ENCODE measurements around the gene HMOX1. TPM values are rescaled to one million over a fixed set of nuclear protein-coding genes. Genes with fewer than 3 reads are reported as not detected.

Gene HMOX1, protein sequence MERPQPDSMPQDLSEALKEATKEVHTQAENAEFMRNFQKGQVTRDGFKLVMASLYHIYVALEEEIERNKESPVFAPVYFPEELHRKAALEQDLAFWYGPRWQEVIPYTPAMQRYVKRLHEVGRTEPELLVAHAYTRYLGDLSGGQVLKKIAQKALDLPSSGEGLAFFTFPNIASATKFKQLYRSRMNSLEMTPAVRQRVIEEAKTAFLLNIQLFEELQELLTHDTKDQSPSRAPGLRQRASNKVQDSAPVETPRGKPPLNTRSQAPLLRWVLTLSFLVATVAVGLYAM
- 27.1 TPM for total RNA-seq

DNA sequence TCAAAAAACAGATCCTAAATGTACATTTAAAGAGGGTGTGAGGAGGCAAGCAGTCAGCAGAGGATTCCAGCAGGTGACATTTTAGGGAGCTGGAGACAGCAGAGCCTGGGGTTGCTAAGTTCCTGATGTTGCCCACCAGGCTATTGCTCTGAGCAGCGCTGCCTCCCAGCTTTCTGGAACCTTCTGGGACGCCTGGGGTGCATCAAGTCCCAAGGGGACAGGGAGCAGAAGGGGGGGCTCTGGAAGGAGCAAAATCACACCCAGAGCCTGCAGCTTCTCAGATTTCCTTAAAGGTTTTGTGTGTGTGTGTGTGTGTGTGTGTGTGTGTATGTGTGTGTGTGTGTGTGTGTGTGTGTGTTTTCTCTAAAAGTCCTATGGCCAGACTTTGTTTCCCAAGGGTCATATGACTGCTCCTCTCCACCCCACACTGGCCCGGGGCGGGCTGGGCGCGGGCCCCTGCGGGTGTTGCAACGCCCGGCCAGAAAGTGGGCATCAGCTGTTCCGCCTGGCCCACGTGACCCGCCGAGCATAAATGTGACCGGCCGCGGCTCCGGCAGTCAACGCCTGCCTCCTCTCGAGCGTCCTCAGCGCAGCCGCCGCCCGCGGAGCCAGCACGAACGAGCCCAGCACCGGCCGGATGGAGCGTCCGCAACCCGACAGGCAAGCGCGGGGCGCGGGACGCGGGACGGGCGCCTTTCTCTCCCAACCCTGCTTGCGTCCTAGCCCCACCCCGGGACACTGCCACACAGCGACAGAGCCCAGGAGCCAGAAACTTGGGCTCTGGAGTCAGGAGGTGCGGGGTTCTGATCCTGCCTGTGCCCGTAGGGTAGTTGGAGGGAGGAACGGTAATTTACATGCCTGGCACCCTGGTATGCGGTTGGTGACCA is at the start of gene HMOX1:
HMOX1 (plus strand) TSS at position 560 of the 887 bp plus-strand sequence; CDS start at position 638, 78 bp downstream.
- peaks cover 0 to 5% of the 10 kb centered on the region in 2 donors for H3K36me3 ChIP-seq
- peaks cover 5 to 29% of the 10 kb centered on the region in 2 donors for H3K4me1 ChIP-seq
- peak within 1 kb of the TSS; percentile 66 to 72 for H3K4me3 ChIP-seq
- intact Hi-C loops (cut with DNase I), result loop anchor here (1.0 to 2.0 kb wide), 2 partner anchors 20 to 30 kb away; partner anchors contain the start of gene MCM5
- peak; percentile 84 to 96 for DNase-seq (ENCODE audit: low spot score in 2 of 2)
- no peaks in the 10 kb centered on the region for H3K27me3 ChIP-seq
- TF ChIP-seq, protein P1, sequence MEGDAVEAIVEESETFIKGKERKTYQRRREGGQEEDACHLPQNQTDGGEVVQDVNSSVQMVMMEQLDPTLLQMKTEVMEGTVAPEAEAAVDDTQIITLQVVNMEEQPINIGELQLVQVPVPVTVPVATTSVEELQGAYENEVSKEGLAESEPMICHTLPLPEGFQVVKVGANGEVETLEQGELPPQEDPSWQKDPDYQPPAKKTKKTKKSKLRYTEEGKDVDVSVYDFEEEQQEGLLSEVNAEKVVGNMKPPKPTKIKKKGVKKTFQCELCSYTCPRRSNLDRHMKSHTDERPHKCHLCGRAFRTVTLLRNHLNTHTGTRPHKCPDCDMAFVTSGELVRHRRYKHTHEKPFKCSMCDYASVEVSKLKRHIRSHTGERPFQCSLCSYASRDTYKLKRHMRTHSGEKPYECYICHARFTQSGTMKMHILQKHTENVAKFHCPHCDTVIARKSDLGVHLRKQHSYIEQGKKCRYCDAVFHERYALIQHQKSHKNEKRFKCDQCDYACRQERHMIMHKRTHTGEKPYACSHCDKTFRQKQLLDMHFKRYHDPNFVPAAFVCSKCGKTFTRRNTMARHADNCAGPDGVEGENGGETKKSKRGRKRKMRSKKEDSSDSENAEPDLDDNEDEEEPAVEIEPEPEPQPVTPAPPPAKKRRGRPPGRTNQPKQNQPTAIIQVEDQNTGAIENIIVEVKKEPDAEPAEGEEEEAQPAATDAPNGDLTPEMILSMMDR (IDR thresholded peaks at IDR 0.05), result peak in 2 of 3 experiments; percentile 24 to 54
- peak within 1 kb of the TSS; percentile 77 to 87 for H3K27ac ChIP-seq
- no peaks in the 10 kb centered on the region for H3K9me3 ChIP-seq

DNA sequence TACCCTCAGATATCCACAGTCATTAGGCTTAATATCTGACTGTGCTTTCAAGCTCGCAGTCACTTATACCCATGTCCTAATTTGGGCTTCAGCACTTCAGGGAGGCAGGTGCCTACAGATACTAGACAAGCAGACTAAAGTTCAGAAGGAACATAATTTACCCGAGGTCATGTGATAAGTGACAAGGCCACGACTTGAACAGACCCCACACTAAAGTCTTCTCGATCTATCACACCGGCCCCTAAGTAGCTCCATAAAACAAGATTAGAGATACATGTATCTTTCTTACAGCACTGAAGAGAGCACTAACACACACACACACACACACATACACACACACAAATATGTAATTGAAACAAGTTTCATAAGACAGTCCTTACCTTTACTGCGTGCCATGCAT is 48.6 kb upstream of the HMOX1 start:
- Histone ChIP-seq H3K27ac (no peak overlapping the region), H3K36me3 (peaks cover 84 to 97% of the 10 kb centered on the region in 2 donors), H3K9me3 (no peaks in the 10 kb centered on the region), H3K27me3 (no peaks in the 10 kb centered on the region), H3K4me1 (no peaks in the 10 kb centered on the region), H3K4me3 (no peak overlapping the region)
- no peak for DNase-seq (ENCODE audit: low spot score in 2 of 2)
- intact Hi-C loops (cut with DNase I), result no loop called here
- TF ChIP-seq, protein P1 (IDR thresholded peaks at IDR 0.05), result no peak

DNA sequence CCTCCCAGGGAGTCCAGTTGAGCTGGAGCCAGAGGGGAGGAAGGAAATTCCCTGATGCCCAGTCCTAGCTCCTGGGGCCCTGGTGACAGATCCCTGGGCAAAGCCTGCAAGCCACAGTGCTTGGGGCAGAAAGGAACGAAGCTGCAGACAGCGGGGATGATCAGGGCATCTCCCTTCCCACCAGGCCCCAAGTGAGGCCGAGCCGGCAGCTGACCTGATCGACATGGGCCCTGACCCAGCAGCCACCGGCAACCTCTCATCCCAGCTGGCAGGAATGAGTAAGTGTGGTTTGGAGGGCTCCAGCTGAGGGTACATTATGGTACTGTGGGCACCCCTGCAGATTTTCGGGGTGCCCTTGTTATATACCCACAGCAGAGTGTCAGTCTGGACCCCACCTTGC is 47.7 kb upstream of the HMOX1 start:
- no peak overlapping the region for H3K27ac ChIP-seq
- no peak overlapping the region for H3K4me3 ChIP-seq
- intact Hi-C loops (cut with DNase I), result no loop called here
- TF ChIP-seq, protein P1 (IDR thresholded peaks at IDR 0.05), result no peak
- H3K9me3 ChIP-seq, result no peaks in the 10 kb centered on the region
- no peak for DNase-seq (ENCODE audit: low spot score in 2 of 2)
- peaks cover 84 to 97% of the 10 kb centered on the region in 2 donors for H3K36me3 ChIP-seq
- no peaks in the 10 kb centered on the region for H3K27me3 ChIP-seq
- H3K4me1 ChIP-seq, result no peaks in the 10 kb centered on the region

DNA sequence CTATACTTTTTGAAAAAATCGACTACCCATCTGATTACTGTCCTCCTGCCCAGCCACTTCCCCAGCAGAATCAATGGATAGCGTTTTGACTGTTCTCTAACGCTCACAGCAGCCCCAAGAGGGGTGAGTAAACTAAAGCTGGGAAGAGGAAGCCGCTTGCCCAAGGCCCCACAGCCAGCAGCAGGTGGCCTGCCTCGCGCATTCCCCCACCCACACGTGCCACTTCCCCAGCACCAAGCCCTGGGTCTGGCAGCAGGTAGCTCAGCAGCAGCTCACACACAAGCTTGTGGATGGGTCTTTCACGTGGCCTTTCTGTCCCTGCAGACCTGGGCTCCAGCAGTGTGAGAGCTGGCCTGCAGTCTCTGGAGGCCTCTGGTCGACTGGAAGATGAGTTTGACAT is 46.9 kb upstream of the HMOX1 start:
- H3K27ac ChIP-seq, result no peak overlapping the region
- no peaks in the 10 kb centered on the region for H3K4me1 ChIP-seq
- TF ChIP-seq, protein P1 (IDR thresholded peaks at IDR 0.05), result no peak
- no peak for DNase-seq (ENCODE audit: low spot score in 2 of 2)
- H3K27me3 ChIP-seq, result no peaks in the 10 kb centered on the region
- no peak overlapping the region for H3K4me3 ChIP-seq
- no peaks in the 10 kb centered on the region for H3K9me3 ChIP-seq
- peaks cover 86 to 97% of the 10 kb centered on the region in 2 donors for H3K36me3 ChIP-seq
- intact Hi-C loops (cut with DNase I), result no loop called here

GRCh38 chr22:35335468-35335867 is 45.4 kb upstream of the HMOX1 start:
- Histone ChIP-seq H3K4me3 (no peak overlapping the region), H3K36me3 (peaks cover 91 to 96% of the 10 kb centered on the region in 2 donors), H3K27ac (no peak overlapping the region), H3K4me1 (no peaks in the 10 kb centered on the region), H3K27me3 (no peaks in the 10 kb centered on the region), H3K9me3 (no peaks in the 10 kb centered on the region)
- TF ChIP-seq, protein P1 (IDR thresholded peaks at IDR 0.05), result no peak
- intact Hi-C loops (cut with DNase I), result no loop called here
- no peak for DNase-seq (ENCODE audit: low spot score in 2 of 2)
